ENCODE results near the gene POU3F2. TPM values are rescaled to one million over a fixed set of nuclear protein-coding genes. Genes with fewer than 3 reads are reported as not detected.

POU3F2 gene
- total and polyA plus RNA-seq, 2 donors (not counting 1 experiment from before 2014, with no cell fraction given), result not detected

DNA sequence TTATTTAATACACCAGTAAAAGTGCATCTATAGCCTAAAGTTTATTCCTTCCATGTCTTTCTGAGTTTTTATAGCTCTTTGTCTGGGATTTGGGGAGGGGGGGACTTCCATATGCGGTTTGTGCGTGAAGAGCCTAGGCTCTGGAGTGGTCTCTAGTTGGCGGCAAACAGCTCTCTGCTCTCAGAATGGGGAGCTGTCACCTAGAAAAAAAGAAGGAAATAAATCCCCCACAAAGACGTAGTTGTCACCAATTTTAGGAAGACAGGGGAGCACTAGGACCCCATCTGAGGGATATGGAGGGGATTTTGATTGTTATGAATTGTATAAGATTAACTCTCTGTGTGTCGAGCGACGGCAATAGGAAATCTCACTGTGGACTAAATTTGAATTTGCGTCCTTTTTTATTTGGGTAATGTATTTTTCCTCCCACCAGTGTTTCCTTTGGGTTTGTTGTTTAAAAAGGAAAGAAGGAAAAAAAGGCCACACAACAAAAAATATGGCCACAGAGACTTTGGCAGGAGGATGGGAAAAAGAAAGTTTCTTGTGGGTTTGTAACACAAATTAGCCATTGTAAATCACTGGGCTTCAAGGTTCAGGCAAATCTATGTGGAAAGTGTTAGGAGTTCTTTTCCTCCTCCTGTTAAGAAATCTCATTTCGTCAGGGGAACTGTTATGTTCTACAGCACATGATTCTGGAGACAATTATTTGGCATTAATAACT lies 7.4 kb downstream of the POU3F2 start:
- peaks cover 0 to 19% (median 0%) of the 10 kb centered on the region in 3 donors for H3K9me3 ChIP-seq (ENCODE audit: control extremely low read depth in 1 of 3, control insufficient read depth in 2 of 3, insufficient read depth in 1 of 3, low read length in 2 of 3)
- no peak overlapping the region for H3K9ac ChIP-seq (ENCODE audit: low read length)
- Mint-ChIP-seq H3K27ac (no peak overlapping the region), H3K27me3 (peaks cover 79% of the 10 kb centered on the region), H3K9me3 (ENCODE audit: insufficient read depth) (no peaks in the 10 kb centered on the region), H3K4me1 (peaks cover 25% of the 10 kb centered on the region), H3K4me3 (no peak overlapping the region)
- H2AFZ ChIP-seq (ENCODE audit: insufficient read depth, low read depth, low read length, poor library complexity, severe bottlenecking), result no peak overlapping the region
- TF ChIP-seq, protein P1, sequence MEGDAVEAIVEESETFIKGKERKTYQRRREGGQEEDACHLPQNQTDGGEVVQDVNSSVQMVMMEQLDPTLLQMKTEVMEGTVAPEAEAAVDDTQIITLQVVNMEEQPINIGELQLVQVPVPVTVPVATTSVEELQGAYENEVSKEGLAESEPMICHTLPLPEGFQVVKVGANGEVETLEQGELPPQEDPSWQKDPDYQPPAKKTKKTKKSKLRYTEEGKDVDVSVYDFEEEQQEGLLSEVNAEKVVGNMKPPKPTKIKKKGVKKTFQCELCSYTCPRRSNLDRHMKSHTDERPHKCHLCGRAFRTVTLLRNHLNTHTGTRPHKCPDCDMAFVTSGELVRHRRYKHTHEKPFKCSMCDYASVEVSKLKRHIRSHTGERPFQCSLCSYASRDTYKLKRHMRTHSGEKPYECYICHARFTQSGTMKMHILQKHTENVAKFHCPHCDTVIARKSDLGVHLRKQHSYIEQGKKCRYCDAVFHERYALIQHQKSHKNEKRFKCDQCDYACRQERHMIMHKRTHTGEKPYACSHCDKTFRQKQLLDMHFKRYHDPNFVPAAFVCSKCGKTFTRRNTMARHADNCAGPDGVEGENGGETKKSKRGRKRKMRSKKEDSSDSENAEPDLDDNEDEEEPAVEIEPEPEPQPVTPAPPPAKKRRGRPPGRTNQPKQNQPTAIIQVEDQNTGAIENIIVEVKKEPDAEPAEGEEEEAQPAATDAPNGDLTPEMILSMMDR (IDR thresholded peaks at IDR 0.05), result no peak
- TF ChIP-seq EZH2 (IDR thresholded peaks at IDR 0.05; ENCODE audit: borderline replicate concordance, insufficient read depth, low read depth, low read length, poor library complexity, severe bottlenecking), result no peak
- POLR2A ChIA-PET, result interaction anchor here (0.7 kb wide), 1 partner anchor 1605 kb away, joined by 3 read pairs; no protein-coding TSS in a partner anchor
- peaks cover 1 to 83% (median 76%) of the 10 kb centered on the region in 4 experiments for H3K27me3 ChIP-seq (replicated peaks in 1 of 4; ENCODE audit: control extremely low read depth in 1 of 4, control insufficient read depth in 3 of 4, insufficient read depth in 4 of 4, low read length in 3 of 4)
- H3K36me3 ChIP-seq (replicated peaks in 1 of 2; ENCODE audit: control extremely low read depth in 1 of 2, control insufficient read depth in 1 of 2, extremely low read depth in 1 of 2, insufficient read depth in 2 of 2, low read length in 1 of 2), result no peaks in the 10 kb centered on the region
- WGBS (ENCODE audit: insufficient coverage), result 30% methylated on average over 3 of the region's 9 CpGs
- H3K27ac ChIP-seq (ENCODE audit: low read length in 2 of 2), result no peak overlapping the region
- peaks cover 27 to 42% of the 10 kb centered on the region in 2 donors for H3K4me1 ChIP-seq (ENCODE audit: control insufficient read depth in 2 of 2, insufficient read depth in 2 of 2, low read length in 2 of 2)
- H3K79me2 ChIP-seq (ENCODE audit: control insufficient read depth, insufficient read depth, low read length), result no peaks in the 10 kb centered on the region
- intact Hi-C loops (cut with micrococcal nuclease), result loop anchor here (5.0 kb wide), 2 partner anchors 761 to 1626 kb away; no protein-coding TSS in a partner anchor
- no peaks in the 10 kb centered on the region for H4K20me1 ChIP-seq (ENCODE audit: control insufficient read depth, insufficient read depth, low read length, poor library complexity, severe bottlenecking)
- DNase-seq, result peak; percentile 3
- ATAC-seq (ENCODE audit: low read depth), result no peak
- CTCF ChIA-PET, result interaction anchor here (1.1 kb wide), 1 partner anchor 769 kb away, joined by 3 read pairs; no protein-coding TSS in a partner anchor
- no peak overlapping the region for H3K4me3 ChIP-seq (ENCODE audit: control extremely low read depth in 1 of 5, extremely low read depth in 1 of 5, insufficient read depth in 1 of 5, low read depth in 2 of 5, low read length in 4 of 5)
- H3K4me2 ChIP-seq (replicated peaks; ENCODE audit: low read depth, low read length, poor library complexity, severe bottlenecking), result no peak overlapping the region

Measured in B cell (primary cell).